H1 (cell line): Measurements from ENCODE around the gene UBE3C. TPM values are rescaled to one million over a fixed set of nuclear protein-coding genes. Genes with fewer than 3 reads are reported as not detected.
A peak's percentile ranks its signal among the peaks of the same experiment; 100 is the strongest.

Experiments used
- CTCF ChIA-PET: fragments of 300-600 bp; sonication (Branson Sonifier 250); formaldehyde crosslinking; loops from one replicate; lab custom pipeline; 2021; ENCODE audit not compliant: partially characterized antibody; lab: Charles Lee
- POLR2A ChIA-PET: fragments of 300-600 bp; sonication (Branson Sonifier 250); formaldehyde crosslinking; loops from one replicate; lab custom pipeline; 2021; ENCODE audit warnings: inconsistent platforms; ENCODE audit not compliant: partially characterized antibody; lab: Charles Lee
- DNase-seq, 2 experiments: peaks; one replicate each; pipeline versions ENCODE4 v3.0.0 to v3.0.0-alpha.2; 2010 to 2022; ENCODE audit warnings: low spot score in 2 of 2, low read depth in 1 of 2, mixed read lengths in 1 of 2
- FAIRE-seq: peaks from 2 replicates; lab custom pipeline; 2011; peaks lifted over from hg19 to GRCh38; lab: Jason Lieb, UNC
- H2AFZ ChIP-seq: 2 replicates; pipeline ENCODE4 v1.8.1; 2012; ENCODE audit warnings: low read length, inconsistent platforms
- H2AK5ac ChIP-seq: 2 replicates; pipeline ENCODE4 v1.6.1; 2013; ENCODE audit warnings: low read depth, low read length
- H2BK120ac ChIP-seq: replicated peaks from 2 replicates; pipeline ENCODE3; 2013; ENCODE audit warnings: low read depth, low read length, inconsistent platforms
- H2BK12ac ChIP-seq: 2 replicates; pipeline ENCODE4 v1.6.1; 2013; ENCODE audit warnings: low read depth, low read length
- H2BK15ac ChIP-seq: 2 replicates; pipeline ENCODE4 v1.6.1; 2013; ENCODE audit warnings: low read length
- H2BK20ac ChIP-seq: 2 replicates; pipeline ENCODE4 v1.6.1; 2013; ENCODE audit warnings: low read length
- H2BK5ac ChIP-seq: 2 replicates; pipeline ENCODE4 v1.6.1; 2013; ENCODE audit warnings: low read depth, low read length
- H3K14ac ChIP-seq: 2 replicates; pipeline ENCODE4 v1.6.1; 2013; ENCODE audit warnings: inconsistent platforms; ENCODE audit not compliant: insufficient read length
- H3K18ac ChIP-seq: 2 replicates; pipeline ENCODE4 v1.6.1; 2013; ENCODE audit warnings: low read length; ENCODE audit errors: extremely low read depth
- H3K23ac ChIP-seq: 2 replicates; pipeline ENCODE4 v1.6.1; 2013; ENCODE audit warnings: inconsistent platforms; ENCODE audit not compliant: insufficient read length
- H3K23me2 ChIP-seq: 2 replicates; pipeline ENCODE4 v1.6.1; 2013; ENCODE audit warnings: low read depth, low read length
- H3K27ac ChIP-seq: 2 replicates; pipeline ENCODE4 v1.6.1; 2011; ENCODE audit warnings: low read depth, low read length, inconsistent platforms
- H3K27me3 ChIP-seq, 4 experiments: replicated peaks in 1 of 4; 1 replicate in 1 of 4; 2 replicates in 3 of 4; pipeline versions ENCODE4 v1.6.1 to v1.8.1; 2011 to 2013; ENCODE audit warnings: low read length in 3 of 4, mild to moderate bottlenecking in 3 of 4, inconsistent platforms in 2 of 4, mixed read lengths in 2 of 4, moderate library complexity in 1 of 4; ENCODE audit not compliant: control insufficient read depth in 3 of 4, insufficient read depth in 3 of 4; ENCODE audit errors: extremely low read depth in 1 of 4
- H3K36me3 ChIP-seq, 4 experiments: 2 replicates each; pipeline versions ENCODE4 v1.6.1 to v1.8.1; 2011 to 2013; ENCODE audit warnings: mild to moderate bottlenecking in 4 of 4, low read length in 3 of 4, moderate library complexity in 2 of 4, control low read depth in 1 of 4, inconsistent platforms in 1 of 4; ENCODE audit not compliant: insufficient read depth in 4 of 4, control insufficient read depth in 2 of 4
- H3K4ac ChIP-seq: replicated peaks from 2 replicates; pipeline ENCODE3; 2013; ENCODE audit warnings: low read length, low read depth, mixed read lengths, inconsistent platforms; ENCODE audit not compliant: insufficient read length
- H3K4me1 ChIP-seq, 4 experiments: replicated peaks in 1 of 4; 1 replicate in 1 of 4; 2 replicates in 3 of 4; pipeline versions ENCODE4 v1.6.1 to v1.8.1; 2011 to 2013; ENCODE audit warnings: low read length in 3 of 4, inconsistent platforms in 2 of 4, mixed read lengths in 1 of 4; ENCODE audit not compliant: insufficient read depth in 4 of 4, control insufficient read depth in 3 of 4
- H3K4me2 ChIP-seq, 2 experiments: 2 replicates each; pipeline versions ENCODE4 v1.6.1 to v1.8.1; 2011 to 2013; ENCODE audit warnings: low read depth in 2 of 2, low read length in 2 of 2, control low read depth in 1 of 2, inconsistent platforms in 1 of 2, mild to moderate bottlenecking in 1 of 2; ENCODE audit not compliant: insufficient read depth in 1 of 2
- H3K4me3 ChIP-seq, 4 experiments: fragments of 200-600, 300-600 bp in 1 of 4; sonication (generic), shearing (Covaris generic), sonication (Bioruptor Twin) in 1 of 4; 2 replicates each; pipeline versions ENCODE4 v1.5.1 to v1.8.1; 2011 to 2016; ENCODE audit warnings: low read length in 4 of 4, low read depth in 3 of 4, control low read depth in 2 of 4, inconsistent platforms in 2 of 4, mild to moderate bottlenecking in 2 of 4, mixed read lengths in 1 of 4, moderate library complexity in 1 of 4; ENCODE audit not compliant: insufficient read depth in 2 of 4; ENCODE audit errors: extremely low read depth in 1 of 4
- H3K56ac ChIP-seq: replicated peaks from 2 replicates; pipeline ENCODE3; 2013; ENCODE audit warnings: low read depth, mild to moderate bottlenecking, mixed read lengths, low read length, inconsistent platforms; ENCODE audit not compliant: insufficient read length
- H3K79me1 ChIP-seq: 2 replicates; pipeline ENCODE4 v1.6.1; 2013; ENCODE audit warnings: low read depth, low read length, control low read depth
- H3K79me2 ChIP-seq, 2 experiments: 2 replicates each; pipeline versions ENCODE4 v1.6.1 to v1.8.1; 2012 to 2013; ENCODE audit warnings: low read length in 2 of 2, mild to moderate bottlenecking in 2 of 2, inconsistent platforms in 1 of 2; ENCODE audit not compliant: insufficient read depth in 2 of 2, control insufficient read depth in 1 of 2
- H3K9ac ChIP-seq, 4 experiments: replicated peaks in 1 of 4; 1 replicate in 1 of 4; 2 replicates in 3 of 4; pipeline versions ENCODE4 v1.6.1 to v1.8.1; 2011 to 2013; ENCODE audit warnings: low read depth in 3 of 4, low read length in 3 of 4, control low read depth in 2 of 4, mild to moderate bottlenecking in 2 of 4, moderate library complexity in 2 of 4, inconsistent platforms in 1 of 4; ENCODE audit errors: extremely low read depth in 1 of 4
- H3K9me3 ChIP-seq, 2 experiments: 2 replicates each; pipeline versions ENCODE4 v1.6.1 to v1.8.1; 2012 to 2013; ENCODE audit warnings: mild to moderate bottlenecking in 2 of 2, moderate library complexity in 2 of 2, control low read depth in 1 of 2, inconsistent platforms in 1 of 2, low read depth in 1 of 2, low read length in 1 of 2, mixed read lengths in 1 of 2; ENCODE audit not compliant: insufficient read depth in 2 of 2
- H4K20me1 ChIP-seq, 2 experiments: replicated peaks in 1 of 2; 2 replicates each; pipeline versions ENCODE3 to v1.8.1; 2011 to 2013; ENCODE audit warnings: inconsistent platforms in 2 of 2, low read length in 2 of 2, mild to moderate bottlenecking in 1 of 2; ENCODE audit not compliant: insufficient read depth in 2 of 2, control insufficient read depth in 1 of 2
- H4K5ac ChIP-seq: 2 replicates; pipeline ENCODE4 v1.6.1; 2013; ENCODE audit warnings: low read length, low read depth, mixed read lengths, inconsistent platforms; ENCODE audit not compliant: insufficient read length
- H4K8ac ChIP-seq: 2 replicates; pipeline ENCODE4 v1.8.0; 2013; ENCODE audit warnings: mild to moderate bottlenecking, moderate library complexity, low read length, inconsistent platforms; ENCODE audit not compliant: insufficient read depth; ENCODE audit errors: extremely low read depth
- H4K91ac ChIP-seq: replicated peaks from 2 replicates; pipeline ENCODE3; 2013; ENCODE audit warnings: low read length, mixed read lengths, inconsistent platforms; ENCODE audit not compliant: insufficient read length
- E2F6 ChIP-seq: IDR thresholded peaks from 2 replicates; pipeline ENCODE4 v1.6.1; 2012; ENCODE audit warnings: inconsistent platforms
- POU5F1 ChIP-seq: IDR thresholded peaks from 2 replicates; pipeline ENCODE4 v1.6.1; 2011; ENCODE audit warnings: low read depth, mild to moderate bottlenecking, low read length, moderate library complexity
- TCF12 ChIP-seq: IDR thresholded peaks from 2 replicates; pipeline ENCODE4 v1.6.1; 2011; ENCODE audit warnings: low read depth, mild to moderate bottlenecking, low read length
- WGBS, 2 experiments: shearing (Covaris generic) in 1 of 2; methylation state at CpG; one replicate each; pipeline versions ENCODE4 v1.1.6 to v1.1.7; 2013 to 2015; ENCODE audit warnings: low lambda C conversion rate in 2 of 2, mixed read lengths in 2 of 2, inconsistent platforms in 1 of 2, low coverage in 1 of 2, missing lambda C conversion rate in 1 of 2; ENCODE audit not compliant: insufficient replicate concordance in 2 of 2, insufficient coverage in 1 of 2, insufficient read length in 1 of 2; ENCODE audit errors: extremely low coverage in 1 of 2, missing lambda C conversion rate in 1 of 2; 5-methylcytosine and 5-hydroxymethylcytosine counted together
- polyA plus RNA-seq, 7 experiments: library from polyadenylated mRNA; depleted of rRNA in 3 of 7; stranded (reverse) in 5 of 7; unstranded in 2 of 7; fragments of >200 nt in 5 of 7; fragments of 200-250 nt in 2 of 7; gene quantifications; 1 replicate in 5 of 7; 2 replicates in 1 of 7; 4 replicates in 1 of 7; pipeline versions ENCODE4 v1.2.1 to v1.2.3, GENCODE V29; 2011 to 2013; ENCODE audit warnings: missing spikeins in 2 of 7, mixed read lengths in 2 of 7
- total RNA-seq: library from RNA; stranded (reverse); fragmentation: NEBNext Ultra II Directional; extraction: Animal tissue kit (Norgen Biotek cat#: 25700); gene quantifications from 2 replicates; pipeline ENCODE4 v1.2.1, GENCODE V29; 2021

Gene UBE3C
- total and polyA plus RNA-seq, 2 of the 8 experiments (the other 6 are each of a cell fraction or from before 2014, with no cell fraction given) = 32.0 to 54.1 TPM

GRCh38 chr7:157096286-157097055, 42.3 kb upstream of the UBE3C start:
- no peaks in the 10 kb centered on the region for H3K79me2 ChIP-seq
- no peaks in the 10 kb centered on the region for H3K4me1 ChIP-seq
- H4K20me1 ChIP-seq = no peaks in the 10 kb centered on the region
- no peak overlapping the region for H2BK20ac ChIP-seq
- H3K9ac ChIP-seq = no peak overlapping the region
- peak overlapping the region; percentile 85; the same call in 1 of the 2 replicates for H4K8ac ChIP-seq
- H2AK5ac ChIP-seq = no peak overlapping the region
- H2BK5ac ChIP-seq = no peak overlapping the region
- H3K4me3 ChIP-seq = no peak overlapping the region
- POLR2A ChIA-PET = no interaction called here
- H3K27ac ChIP-seq = no peak overlapping the region
- H3K4ac ChIP-seq = no peak overlapping the region
- CTCF ChIA-PET = no interaction called here
- no peak overlapping the region for H3K18ac ChIP-seq
- H4K91ac ChIP-seq = no peak overlapping the region
- no peak overlapping the region for H2BK15ac ChIP-seq
- no peak overlapping the region for H4K5ac ChIP-seq
- no peaks in the 10 kb centered on the region for H3K79me1 ChIP-seq
- no peaks in the 10 kb centered on the region for H3K27me3 ChIP-seq
- H3K9me3 ChIP-seq = peaks cover 11 to 13% of the 10 kb centered on the region in 2 experiments
- H3K14ac ChIP-seq = no peak overlapping the region
- H3K36me3 ChIP-seq = no peaks in the 10 kb centered on the region
- H3K56ac ChIP-seq = no peak overlapping the region
- no peak overlapping the region for H2AFZ ChIP-seq
- TF ChIP-seq TCF12 (no peak), POU5F1 (no peak), E2F6 (peak; percentile 43; the same call in 1 of the 2 replicates)
- WGBS, 2 experiments = 88% methylated on average over 26 of the region's 26 CpGs; no CpG with 5 or more reads in 1 of the 2 experiments
- no peak for DNase-seq
- FAIRE-seq = no peak
- no peak overlapping the region for H3K4me2 ChIP-seq
- no peak overlapping the region for H2BK12ac ChIP-seq
- H2BK120ac ChIP-seq = no peak overlapping the region
- H3K23ac ChIP-seq = no peak overlapping the region
- no peaks in the 10 kb centered on the region for H3K23me2 ChIP-seq
